Measurements from ENCODE around the gene SETD5.

The SETD5 gene, protein sequence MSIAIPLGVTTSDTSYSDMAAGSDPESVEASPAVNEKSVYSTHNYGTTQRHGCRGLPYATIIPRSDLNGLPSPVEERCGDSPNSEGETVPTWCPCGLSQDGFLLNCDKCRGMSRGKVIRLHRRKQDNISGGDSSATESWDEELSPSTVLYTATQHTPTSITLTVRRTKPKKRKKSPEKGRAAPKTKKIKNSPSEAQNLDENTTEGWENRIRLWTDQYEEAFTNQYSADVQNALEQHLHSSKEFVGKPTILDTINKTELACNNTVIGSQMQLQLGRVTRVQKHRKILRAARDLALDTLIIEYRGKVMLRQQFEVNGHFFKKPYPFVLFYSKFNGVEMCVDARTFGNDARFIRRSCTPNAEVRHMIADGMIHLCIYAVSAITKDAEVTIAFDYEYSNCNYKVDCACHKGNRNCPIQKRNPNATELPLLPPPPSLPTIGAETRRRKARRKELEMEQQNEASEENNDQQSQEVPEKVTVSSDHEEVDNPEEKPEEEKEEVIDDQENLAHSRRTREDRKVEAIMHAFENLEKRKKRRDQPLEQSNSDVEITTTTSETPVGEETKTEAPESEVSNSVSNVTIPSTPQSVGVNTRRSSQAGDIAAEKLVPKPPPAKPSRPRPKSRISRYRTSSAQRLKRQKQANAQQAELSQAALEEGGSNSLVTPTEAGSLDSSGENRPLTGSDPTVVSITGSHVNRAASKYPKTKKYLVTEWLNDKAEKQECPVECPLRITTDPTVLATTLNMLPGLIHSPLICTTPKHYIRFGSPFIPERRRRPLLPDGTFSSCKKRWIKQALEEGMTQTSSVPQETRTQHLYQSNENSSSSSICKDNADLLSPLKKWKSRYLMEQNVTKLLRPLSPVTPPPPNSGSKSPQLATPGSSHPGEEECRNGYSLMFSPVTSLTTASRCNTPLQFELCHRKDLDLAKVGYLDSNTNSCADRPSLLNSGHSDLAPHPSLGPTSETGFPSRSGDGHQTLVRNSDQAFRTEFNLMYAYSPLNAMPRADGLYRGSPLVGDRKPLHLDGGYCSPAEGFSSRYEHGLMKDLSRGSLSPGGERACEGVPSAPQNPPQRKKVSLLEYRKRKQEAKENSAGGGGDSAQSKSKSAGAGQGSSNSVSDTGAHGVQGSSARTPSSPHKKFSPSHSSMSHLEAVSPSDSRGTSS (N-terminal part only)

DNA sequence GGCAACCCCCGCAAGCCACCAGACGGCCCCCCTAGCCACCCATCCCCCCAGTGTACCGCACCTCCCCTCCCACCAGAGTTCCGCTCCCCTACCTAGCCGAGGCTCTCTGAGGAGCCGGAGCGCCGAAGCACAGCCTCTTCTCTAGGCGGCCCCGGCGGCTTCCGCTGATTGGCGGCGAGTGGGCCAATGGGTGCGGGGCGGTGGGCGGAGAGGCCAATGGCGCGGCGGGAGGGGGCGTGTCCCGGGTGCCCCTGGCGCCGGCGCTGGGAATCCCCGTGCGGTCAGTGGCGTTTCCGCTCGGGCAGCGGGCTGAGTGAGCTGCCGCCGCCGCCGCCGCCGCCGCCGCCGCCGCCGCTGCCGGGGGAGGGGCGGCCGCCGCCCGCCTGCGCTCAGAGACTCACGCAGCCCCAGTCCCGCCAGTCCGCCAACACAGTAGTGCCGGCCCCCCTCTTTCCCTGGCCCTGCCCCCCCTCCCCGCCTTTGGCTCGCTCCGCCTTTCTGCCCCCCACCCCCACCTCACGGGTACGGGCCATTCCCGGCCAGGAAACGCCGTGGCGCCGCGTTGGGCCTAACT is at the start of gene SETD5:
TSS of gene SETD5 (plus strand) at position 284 of the 574 bp plus-strand sequence. CDS start 31,324 bp downstream, outside the sequence.
- DNase-seq: peak; percentile 67

DNA sequence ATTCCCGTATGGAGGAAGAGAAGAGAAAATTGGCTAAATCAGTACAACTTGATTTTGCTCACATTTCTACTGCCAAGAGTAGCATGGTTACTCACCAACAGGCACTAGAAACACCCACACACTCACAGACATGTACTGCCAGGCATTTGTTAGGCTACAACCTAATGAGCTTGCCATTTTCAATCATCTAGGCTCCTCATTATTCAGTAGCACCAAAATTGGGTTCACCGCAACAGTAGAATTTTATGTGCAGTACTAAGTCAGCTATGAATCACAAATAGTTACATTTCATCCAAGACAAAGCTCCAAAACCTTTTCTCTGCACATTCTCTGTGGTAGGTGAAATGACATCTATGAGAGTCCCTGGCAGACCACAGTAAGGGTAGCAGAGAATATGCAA is 49.5 kb upstream of the SETD5 start:
- no peak for DNase-seq

DNA sequence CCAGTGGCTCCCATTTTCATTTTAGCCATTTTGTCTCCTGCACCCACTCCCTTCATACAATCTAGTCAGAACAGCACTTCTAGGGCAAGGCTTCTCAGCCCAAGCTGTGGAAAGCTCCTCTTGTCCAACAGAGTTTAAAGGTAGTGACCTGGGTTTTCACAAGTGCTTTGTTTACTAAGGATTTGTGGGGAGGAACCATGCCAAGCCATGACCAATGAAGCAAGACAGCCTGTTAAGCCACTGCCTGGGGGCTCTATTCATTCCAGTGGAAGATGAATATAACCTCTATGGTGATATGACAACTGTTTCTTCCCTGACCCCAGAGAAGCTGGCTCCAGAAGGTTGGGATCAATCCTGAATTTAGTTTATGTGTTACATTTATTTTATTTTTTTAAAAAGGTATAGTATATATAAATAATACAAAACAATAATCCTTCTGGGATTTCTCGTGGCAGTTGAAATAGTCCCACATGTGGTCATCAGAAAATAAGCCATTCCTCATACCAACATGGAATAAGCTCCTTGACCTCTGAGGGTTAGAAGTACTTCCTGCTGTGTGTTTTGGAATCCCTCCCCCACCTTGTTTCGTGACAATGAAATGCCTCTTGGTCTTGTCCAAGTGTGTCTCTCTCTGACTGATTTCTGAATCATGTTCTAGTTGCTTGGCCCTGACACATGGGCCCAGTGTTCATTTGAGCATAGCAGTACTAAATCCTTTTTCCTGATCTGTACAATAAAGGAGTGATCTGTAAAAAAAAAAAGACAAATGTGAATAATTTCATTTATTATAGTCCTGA is 47.9 kb upstream of the SETD5 start:
- peak; percentile 65 for DNase-seq

DNA sequence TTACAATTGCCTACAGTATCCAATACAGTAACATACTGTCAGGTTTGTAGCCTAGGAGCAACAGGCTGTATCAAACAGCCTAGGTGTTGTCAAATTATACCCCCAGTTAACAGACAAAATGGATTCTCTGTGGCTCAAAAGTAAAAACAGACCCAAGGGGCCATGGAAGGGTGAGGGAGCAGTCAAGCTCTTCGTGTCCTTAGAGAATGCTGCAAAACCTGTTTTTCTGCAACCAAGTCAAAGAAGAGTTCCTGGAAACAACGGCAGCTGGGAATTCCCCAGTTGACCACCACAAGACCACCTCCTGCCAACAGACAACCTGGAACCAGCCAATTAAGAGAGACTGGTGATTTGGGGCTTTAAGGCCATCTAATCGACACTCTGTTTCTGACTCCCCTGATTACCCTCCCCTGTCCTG is 45.7 kb upstream of the SETD5 start:
- no peak for DNase-seq

DNA sequence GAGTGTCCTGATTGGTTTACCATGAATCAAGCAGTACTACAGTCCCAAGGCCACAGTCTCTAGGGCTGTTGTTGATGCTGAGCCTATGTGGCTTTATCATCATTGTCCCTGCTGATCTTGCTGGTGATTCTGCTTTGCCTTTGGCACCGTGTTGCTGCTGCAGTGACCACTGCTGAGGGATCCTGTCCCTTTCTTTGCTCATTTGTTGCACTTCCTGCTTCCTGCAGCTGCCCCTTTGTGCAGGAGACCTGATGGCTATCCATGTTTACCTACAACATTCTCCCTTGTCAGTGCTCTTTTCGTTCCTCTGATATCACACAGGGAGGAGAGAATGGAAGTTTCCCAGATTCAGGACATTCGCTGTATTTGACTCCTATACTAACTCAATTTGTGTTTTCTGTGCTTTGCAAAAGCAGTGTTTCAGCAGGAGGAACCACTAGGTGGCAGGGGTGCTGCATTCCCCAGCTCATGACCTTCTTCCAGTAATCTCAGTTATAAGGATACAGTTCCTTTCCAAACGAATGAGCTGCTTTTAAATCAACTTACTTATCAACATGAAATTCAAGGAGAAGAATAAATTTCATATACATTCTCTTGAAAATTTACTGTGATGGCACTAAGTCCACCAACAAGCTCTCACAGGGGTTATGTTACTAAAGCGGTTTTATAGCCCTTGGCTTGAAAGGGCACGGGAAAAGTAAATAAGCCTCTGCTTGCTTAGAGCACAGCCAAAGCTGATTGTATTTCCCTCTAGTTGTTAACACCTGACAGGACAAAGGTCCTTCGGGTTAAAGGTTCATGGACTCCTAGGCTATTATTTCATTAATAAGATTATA is 44.3 kb upstream of the SETD5 start:
- peak; percentile 43 for DNase-seq

DNA sequence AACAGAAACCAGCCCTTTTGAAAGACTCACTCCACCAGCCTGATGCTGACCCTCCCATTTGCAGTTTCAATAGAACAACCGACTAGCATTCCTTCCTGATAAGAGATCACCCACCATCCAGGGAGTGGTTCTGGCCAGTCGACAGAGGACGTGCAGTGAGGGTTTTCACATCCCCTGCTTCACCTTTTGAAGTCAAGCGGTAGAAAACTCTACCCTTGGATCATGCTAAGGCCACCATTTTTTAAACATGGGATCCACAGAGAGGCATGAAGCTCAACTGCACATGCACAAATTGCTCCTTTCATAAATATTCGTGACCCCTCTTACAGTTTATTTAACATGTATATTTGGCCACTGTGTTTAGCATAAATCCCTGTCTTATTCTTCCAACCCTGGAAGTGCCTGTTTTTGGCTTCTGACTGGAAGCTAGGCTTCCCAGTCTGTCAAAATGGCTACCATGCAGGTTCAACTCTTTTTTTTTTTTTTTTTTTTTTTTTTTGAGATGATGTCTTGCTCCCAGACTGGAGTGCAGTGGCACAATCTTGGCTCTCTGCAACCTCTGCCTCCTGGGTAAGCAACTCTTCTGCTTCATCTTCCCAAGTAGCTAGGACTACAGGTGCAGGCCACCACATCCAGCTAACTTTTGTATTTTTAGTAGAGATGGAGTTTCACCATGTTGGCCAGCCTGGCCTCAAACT is 35.6 kb upstream of the SETD5 start:
- no peak for DNase-seq

DNA sequence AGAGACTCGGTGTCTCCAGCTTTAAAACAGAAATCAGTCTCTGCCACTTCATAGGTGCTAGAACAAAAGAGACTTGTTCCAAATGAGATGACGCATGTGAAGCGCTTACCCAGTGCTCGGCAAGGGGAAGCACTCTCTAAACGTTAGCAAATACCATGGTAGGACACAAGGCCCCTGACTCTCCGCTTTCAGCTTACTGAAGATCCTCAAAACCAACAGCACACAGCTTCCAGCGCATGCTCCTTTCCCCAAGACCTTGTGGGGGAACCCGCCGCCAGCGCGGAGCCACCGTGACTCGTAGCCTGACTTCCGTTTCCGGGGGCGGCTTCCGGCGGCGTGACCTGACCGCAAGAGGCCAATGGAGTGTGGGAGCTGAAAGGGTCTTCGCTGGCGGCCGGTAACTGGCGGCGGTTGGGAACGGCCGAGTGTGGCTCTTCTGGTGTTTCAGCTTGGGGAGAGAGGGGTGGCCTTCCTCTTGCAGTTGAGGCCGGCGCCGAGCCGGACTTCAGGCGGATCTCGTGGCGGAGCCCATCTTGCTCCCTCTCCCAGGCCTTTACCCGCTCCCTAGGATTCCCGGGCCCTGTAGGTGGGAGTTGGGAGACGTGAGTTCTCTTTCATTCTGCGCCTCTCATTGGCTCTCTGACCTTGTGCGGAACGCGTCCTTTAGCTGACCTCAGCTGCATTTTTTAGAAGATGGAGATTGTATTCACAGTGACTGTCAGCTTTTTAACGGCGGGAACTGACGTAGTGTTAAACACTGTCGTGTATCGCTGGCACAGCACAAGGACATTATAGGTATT is 34.5 kb upstream of the SETD5 start, which contains the start of gene THUMPD3:
TSS of gene THUMPD3 (plus strand) at position 324 of the 800 bp plus-strand sequence. CDS start 2,015 bp downstream, outside the sequence.
- peak; percentile 82 for DNase-seq

DNA sequence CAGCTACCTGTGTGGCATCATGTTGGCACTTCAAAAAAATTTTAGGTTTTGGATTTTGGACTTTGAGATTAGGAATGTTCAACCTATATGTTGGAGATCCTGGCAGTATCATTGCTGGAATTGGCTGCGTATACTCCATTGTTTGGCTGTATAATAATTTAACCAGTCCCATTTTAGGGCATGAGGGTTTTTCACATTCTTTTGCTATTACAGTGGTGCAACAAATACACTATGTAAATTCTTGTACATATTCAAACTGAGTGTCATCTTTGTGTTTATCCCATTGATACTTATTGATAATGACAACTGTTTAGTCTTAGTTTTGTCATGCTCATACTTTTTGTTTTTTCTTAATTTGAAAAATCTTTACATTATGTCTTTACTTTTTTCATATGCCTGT is 27.9 kb upstream of the SETD5 start:
- DNase-seq: no peak

DNA sequence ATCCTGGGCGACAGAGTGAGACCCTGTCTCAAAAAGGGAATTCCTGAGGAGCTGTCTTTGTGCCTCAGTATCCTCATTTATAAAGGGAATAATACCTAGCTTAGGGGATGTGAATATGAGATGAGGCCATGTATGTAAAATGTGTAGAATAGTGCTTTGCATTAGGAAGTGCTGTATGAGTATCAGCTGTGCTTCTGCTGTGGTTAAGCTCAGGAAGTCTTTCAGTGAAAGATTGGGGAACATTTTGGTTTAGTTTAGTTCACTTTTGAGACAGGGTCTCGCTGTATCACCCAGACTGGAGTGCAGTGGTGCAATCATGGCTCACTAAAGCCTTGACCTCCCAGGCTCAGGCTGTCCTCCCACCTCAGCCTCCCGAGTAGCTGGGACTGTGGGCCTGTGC is 23.9 kb upstream of the SETD5 start:
- no peak for DNase-seq

DNA sequence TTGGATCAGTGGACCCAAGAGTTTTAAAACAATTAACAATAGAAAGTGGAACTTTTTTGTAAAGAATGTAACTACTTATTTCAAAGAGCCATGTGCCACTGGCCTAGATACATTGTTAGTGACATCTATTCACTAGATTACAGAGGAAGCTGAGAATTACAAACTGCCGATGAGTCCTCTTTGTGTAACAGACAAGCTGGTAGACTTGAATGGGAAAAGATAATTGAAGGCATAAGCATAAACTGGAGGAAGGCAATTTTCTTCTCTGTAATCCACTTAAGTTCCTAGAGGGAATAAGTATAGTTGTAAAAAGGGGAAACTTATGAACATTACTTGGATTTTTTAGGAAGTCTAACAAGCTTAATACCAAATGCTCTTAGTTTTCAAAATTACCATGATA is 19.4 kb upstream of the SETD5 start:
- DNase-seq: no peak

DNA sequence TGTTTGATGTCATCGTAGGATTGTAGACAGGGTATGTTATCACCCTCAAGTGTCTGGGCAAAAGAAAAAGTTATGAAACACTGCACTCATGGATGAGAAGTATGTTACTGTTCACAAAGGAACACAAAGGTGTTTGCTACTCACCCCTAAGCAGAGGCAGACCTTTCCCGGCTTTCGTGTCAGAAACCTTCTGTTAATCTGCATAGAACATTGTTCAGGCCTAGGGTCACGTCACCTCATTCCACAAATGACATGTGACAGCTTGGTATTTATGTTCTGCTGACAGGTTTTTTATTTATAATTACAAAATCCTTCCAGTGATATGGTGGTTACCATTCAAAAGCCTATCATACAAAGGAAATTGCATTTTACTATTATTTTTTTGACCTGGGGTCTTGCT is 18.1 kb upstream of the SETD5 start:
- no peak for DNase-seq

DNA sequence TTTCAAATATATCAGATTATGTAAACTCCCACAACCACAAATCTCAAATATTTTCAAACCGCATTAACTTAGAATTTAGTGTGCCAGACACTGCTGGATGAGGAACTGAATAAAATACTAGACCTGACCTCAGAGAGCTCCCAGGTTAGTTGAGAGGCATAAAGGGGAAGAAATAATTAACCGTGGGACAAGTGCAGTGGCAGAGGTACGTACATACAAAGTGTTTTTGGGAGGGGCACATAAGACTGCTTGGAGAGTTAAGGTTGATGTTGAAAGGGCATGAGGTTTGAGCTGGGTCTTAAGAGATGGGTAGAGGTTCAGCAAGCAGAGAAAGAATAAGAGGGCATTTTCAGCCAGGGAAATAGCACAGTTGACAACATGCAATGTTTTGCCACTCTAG is 17.4 kb upstream of the SETD5 start:
- no peak for DNase-seq

DNA sequence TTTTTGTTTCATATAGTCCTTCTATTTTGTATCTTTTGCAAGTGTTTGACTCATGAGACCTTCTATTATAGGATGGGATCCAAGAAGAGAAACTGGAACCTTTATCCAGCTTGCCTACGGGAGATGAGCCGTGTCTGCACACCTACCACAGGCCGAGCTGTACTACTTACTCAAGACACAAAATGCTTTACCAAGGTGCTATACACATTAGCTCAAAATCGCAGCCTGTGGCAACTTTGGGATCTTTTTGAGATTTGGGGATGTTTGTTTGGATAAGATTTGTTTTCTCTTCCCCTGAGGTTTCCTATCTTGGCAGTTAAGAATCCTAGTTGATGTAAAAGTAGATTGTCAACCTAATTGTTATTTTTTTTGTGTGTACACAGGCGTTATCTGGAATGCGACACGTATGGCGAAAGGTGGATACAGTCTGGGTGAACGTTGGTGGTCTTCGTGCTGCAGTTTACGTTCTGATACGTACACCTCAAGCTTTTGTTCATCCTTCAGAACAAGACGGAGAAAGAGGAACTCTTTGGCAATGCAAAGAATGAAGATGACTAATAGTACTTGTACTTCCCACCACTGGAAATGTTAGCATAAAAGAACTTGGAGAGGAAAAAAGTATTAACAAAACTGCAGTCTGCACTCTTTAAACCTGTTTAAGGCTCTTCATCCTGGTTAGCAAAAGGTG is 13.1 kb upstream of the SETD5 start:
- DNase-seq: no peak

DNA sequence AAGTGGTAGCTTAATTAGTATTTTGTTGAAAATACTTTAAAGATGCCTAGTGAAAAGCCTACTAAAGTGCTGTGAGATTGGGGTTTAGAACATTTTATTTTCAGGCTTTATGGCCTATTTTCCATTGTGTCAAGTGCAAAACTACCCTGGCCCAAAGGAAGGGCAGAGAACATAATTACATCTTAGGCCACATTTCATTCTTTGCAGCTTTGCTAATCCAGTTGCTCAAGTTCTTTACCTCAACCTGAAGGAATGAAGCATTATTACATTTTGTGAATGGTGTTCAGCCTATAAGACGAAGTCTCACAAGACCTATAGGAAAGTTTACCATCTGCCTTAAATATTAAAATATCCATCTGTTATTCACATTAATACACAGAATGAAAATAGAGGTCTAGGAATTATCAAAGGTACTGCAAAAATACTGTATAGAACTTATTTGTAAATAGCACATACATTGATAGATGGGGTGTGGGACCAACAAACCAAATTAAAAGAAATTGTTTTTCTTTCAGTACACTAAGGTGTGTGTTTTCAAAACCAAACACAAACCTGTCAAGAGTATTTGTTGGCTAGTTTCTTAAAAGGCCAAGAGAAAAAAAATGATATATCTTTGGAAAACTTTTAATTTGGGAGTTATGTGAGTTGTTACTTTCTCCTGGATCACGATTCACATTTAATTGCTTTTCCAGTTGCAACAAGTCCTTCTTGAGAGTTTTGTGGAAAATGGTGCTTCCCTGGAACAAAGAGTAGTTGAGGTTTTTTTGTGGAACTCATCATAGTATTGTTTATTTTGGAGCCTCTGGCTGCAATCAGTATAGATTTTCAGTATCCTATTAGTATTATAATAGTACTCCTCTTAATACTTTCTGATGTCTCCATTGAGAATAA is 12.0 kb upstream of the SETD5 start:
- no peak for DNase-seq

DNA sequence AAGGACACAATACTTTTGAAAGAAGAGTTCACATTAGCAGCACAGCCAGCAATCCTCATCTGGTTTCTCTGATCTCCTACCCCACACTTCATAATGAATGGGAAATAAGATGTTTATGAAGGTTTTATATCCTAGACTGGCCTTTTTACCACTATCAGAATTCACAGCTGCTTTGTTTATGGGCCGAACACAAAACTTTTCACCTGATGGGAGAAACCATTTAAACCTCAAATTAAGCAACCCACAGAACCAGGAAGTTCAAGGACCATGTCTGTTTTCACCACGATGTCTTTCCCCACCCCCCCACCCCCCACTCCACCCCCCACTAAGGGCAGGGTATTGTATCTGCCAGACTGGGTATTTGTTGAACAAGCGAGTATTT is 11.3 kb upstream of the SETD5 start:
- no peak for DNase-seq

DNA sequence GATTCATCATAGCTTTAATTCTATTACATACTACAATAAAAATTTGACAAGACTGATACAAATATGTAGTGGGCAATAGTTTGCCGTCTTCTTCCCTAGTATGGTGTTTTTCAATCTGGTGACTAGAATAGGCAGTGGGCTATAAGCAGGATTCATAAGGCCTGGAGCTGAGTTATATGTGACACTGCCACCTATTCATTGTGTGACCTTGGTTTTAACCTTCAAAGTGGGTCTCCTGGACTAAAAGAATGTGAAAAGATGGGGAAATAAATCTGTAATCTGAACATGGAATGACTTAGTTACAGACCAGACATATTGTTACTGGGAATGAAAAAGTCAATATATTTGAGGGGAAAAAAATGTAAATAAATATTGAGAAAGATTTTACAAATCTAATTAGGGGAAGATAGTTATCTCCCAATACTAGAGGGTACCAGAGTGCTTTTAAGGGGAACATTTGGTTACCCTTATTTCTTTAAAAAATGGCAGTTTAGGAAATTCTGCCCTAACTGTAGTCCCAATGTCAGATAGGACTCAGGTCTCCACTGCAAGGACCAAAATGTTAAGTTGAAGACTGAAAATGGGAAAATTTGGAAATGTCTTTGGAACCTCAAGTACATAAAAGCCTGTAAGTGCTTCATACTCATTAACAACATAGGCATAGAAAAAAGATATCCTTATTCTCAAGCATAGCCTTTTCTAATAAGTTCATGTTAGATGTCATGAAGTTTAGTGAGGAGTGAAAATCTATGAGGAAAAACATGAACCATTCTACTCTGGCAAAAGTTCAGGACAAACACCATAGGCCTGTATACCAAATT is 10.7 kb upstream of the SETD5 start:
- DNase-seq: no peak

DNA sequence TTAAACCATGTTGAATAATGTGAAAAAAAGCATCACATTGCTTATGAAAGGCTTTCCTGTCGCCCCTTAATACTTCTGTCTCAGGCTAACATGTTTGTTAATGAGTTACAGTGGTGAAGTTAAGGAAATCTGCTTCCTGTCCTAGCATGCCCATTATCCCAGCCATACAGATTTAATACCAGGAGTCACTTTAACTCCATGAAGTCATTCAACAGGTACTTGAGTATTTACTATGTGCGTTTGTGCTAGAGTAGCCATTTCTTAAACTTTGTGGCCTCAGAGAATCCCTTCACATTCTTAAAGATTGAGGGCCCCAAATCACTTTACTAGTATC is 10.1 kb upstream of the SETD5 start:
- no peak for DNase-seq

Measured in DMS79 treated with DMSO at 0.1 percent for 48 hours (cell line).